GM12878 (cell line): ENCODE results near the gene REPS2. TPM values are rescaled to one million over a fixed set of nuclear protein-coding genes. Genes with fewer than 3 reads are reported as not detected.

Experiments
- ATAC-seq: fragments of 200-7000 bp; cut with Tn5 transposase; 3 replicates; pipeline ENCODE4 v1.9.1; 2020; ENCODE audit warnings: mild to moderate bottlenecking, moderate library complexity
- BruUV-seq: library from RNA; stranded (reverse); fragments of 400-500 nt; replicated peaks from 2 replicates; lab custom pipeline; 2021; lab: Mats Ljungman, UMichigan
- CTCF ChIA-PET: fragments of 300-600 bp; sonication (Branson Sonifier 250); formaldehyde crosslinking; extraction: SDS; loops from one replicate; lab custom pipeline; 2021; ENCODE audit warnings: inconsistent platforms; lab: Yijun Ruan, JAX
- POLR2A ChIA-PET: fragments of 350-600 bp; formaldehyde crosslinking; extraction: SDS; loops from one replicate; lab custom pipeline; 2021; ENCODE audit warnings: inconsistent platforms; lab: Charles Lee
- RAD21 ChIA-PET: fragments of 300-600 bp; sonication (Branson Sonifier 250); formaldehyde crosslinking; loops from one replicate; lab custom pipeline; 2023; ENCODE audit warnings: antibody characterized with exemption; ENCODE audit not compliant: unreplicated experiment; lab: Charles Lee
- SMC1A ChIA-PET: fragments of 300-600 bp; sonication (Branson Sonifier 250); formaldehyde crosslinking; loops from one replicate; lab custom pipeline; 2023; ENCODE audit not compliant: unreplicated experiment, uncharacterized antibody; lab: Charles Lee
- DNase-seq: peaks from one replicate; pipeline ENCODE4 v3.0.0-alpha.2; 2011; ENCODE audit warnings: low read depth, low spot score
- FAIRE-seq: peaks from 3 replicates; lab custom pipeline; 2011; peaks lifted over from hg19 to GRCh38; lab: Jason Lieb, UNC
- H2AFZ ChIP-seq: 2 replicates; pipeline ENCODE4 v1.6.0; 2011; ENCODE audit warnings: low read depth, low read length, control low read depth; ENCODE audit not compliant: control insufficient read depth
- H3K27ac ChIP-seq: 2 replicates; pipeline ENCODE4 v1.5.1; 2011; ENCODE audit warnings: control low read depth; ENCODE audit not compliant: control insufficient read depth, insufficient read depth
- H3K27me3 ChIP-seq, 2 experiments: replicated peaks in 1 of 2; 2 replicates each; pipeline versions ENCODE4 v1.6.0 to v1.6.1; 2011; ENCODE audit warnings: low read length in 1 of 2; ENCODE audit not compliant: control insufficient read depth in 2 of 2, insufficient read depth in 2 of 2
- H3K36me3 ChIP-seq, 2 experiments: 2 replicates each; pipeline ENCODE4 v1.5.1; 2011; ENCODE audit warnings: low read length in 1 of 2; ENCODE audit not compliant: control insufficient read depth in 2 of 2, insufficient read depth in 2 of 2
- H3K4me1 ChIP-seq: 2 replicates; pipeline ENCODE4 v1.6.1; 2011; ENCODE audit warnings: mild to moderate bottlenecking, low read length, moderate library complexity, mixed read lengths; ENCODE audit not compliant: control insufficient read depth, insufficient read depth
- H3K4me2 ChIP-seq: 2 replicates; pipeline ENCODE4 v1.6.0; 2011; ENCODE audit warnings: control low read depth; ENCODE audit not compliant: control insufficient read depth, insufficient read depth
- H3K4me3 ChIP-seq: fragments of 200-600 bp; sonication (generic); 2 replicates; pipeline ENCODE4 v1.5.1; 2016
- H3K79me2 ChIP-seq: 2 replicates; pipeline ENCODE4 v1.6.0; 2011; ENCODE audit warnings: low read length; ENCODE audit not compliant: control insufficient read depth, insufficient read depth
- H3K9ac ChIP-seq: 2 replicates; pipeline ENCODE4 v1.8.0; 2011; ENCODE audit warnings: low read length, control low read depth, mixed read lengths; ENCODE audit not compliant: control insufficient read depth, insufficient read depth
- H3K9me3 ChIP-seq: replicated peaks from 3 replicates; pipeline ENCODE4 v1.5.1; 2011; ENCODE audit warnings: mild to moderate bottlenecking, low read length; ENCODE audit not compliant: control insufficient read depth, insufficient read depth
- H4K20me1 ChIP-seq: 2 replicates; pipeline ENCODE4 v1.6.0; 2011; ENCODE audit not compliant: control insufficient read depth, insufficient read depth
- ATF2 ChIP-seq: IDR thresholded peaks from 2 replicates; pipeline ENCODE4 v1.6.1; 2012; ENCODE audit warnings: low read length, inconsistent platforms
- ATF7 ChIP-seq: fragments of 450-650 bp; IDR thresholded peaks from 2 replicates; pipeline ENCODE4 v1.6.1; 2016; ENCODE audit warnings: low read depth, mild to moderate bottlenecking
- BHLHE40 ChIP-seq, 2 experiments: fragments of 450-650 bp in 1 of 2; IDR thresholded peaks; 2 replicates each; pipeline ENCODE4 v1.6.1; 2011 to 2017; ENCODE audit warnings: low read depth in 2 of 2, borderline replicate concordance in 1 of 2, improper control_type of control experiment in 1 of 2, low read length in 1 of 2, mild to moderate bottlenecking in 1 of 2
- FOXM1 ChIP-seq: IDR thresholded peaks from 2 replicates; pipeline ENCODE4 v1.6.1; 2012; ENCODE audit warnings: low read depth, mild to moderate bottlenecking, inconsistent platforms, low read length, moderate library complexity
- KDM1A ChIP-seq: fragments of 200-600 bp; sonication (generic); IDR thresholded peaks from 2 replicates; pipeline ENCODE4 v1.6.1; 2016; ENCODE audit warnings: borderline replicate concordance
- MTA2 ChIP-seq: fragments of 450-650 bp; IDR thresholded peaks from 2 replicates; pipeline ENCODE4 v1.6.1; 2016; ENCODE audit warnings: low read depth, mild to moderate bottlenecking, moderate library complexity
- RFX5 ChIP-seq: IDR thresholded peaks from 2 replicates; pipeline ENCODE4 v1.6.1; 2011; ENCODE audit warnings: low read depth, low read length, improper control_type of control experiment
- STAT1 ChIP-seq: fragments of 450-650 bp; conservative IDR thresholded peaks from 2 replicates; pipeline ENCODE4 v1.6.1; 2014; ENCODE audit warnings: antibody characterized with exemption, mild to moderate bottlenecking
- ZNF217 ChIP-seq: fragments of 450-650 bp; IDR thresholded peaks from 2 replicates; pipeline ENCODE4 v1.6.1; 2017; ENCODE audit warnings: antibody characterized with exemption, mild to moderate bottlenecking
- ZNF687 ChIP-seq: fragments of 450-650 bp; IDR thresholded peaks from 2 replicates; pipeline ENCODE4 v1.6.1; 2017; ENCODE audit warnings: mild to moderate bottlenecking, moderate library complexity
- WGBS: methylation state at CpG from one replicate; pipeline ENCODE4 v1.1.6; 2016; ENCODE audit warnings: low lambda C conversion rate; ENCODE audit not compliant: insufficient replicate concordance, insufficient coverage; ENCODE audit errors: missing lambda C conversion rate; 5-methylcytosine and 5-hydroxymethylcytosine counted together
- in situ Hi-C: fragments of 300-500 bp; cut with MboI; formaldehyde crosslinking; loops from 9 replicates; pipeline ENCODE4 v1.14.3; 2018; ENCODE audit warnings: mixed read lengths
- intact Hi-C: fragments of 100-400 bp; cut with micrococcal nuclease; formaldehyde crosslinking; loops from one replicate; pipeline ENCODE4 v1.14.2; 2022; ENCODE audit not compliant: unreplicated experiment
- polyA plus RNA-seq, 11 experiments: library from polyadenylated mRNA; depleted of rRNA in 4 of 11; unstranded in 6 of 11; stranded (reverse) in 5 of 11; fragments of >200 nt; fragmentation: Nextera tagmentation in 4 of 11; fragmentation: Illumina TruSeq in 1 of 11; extraction: Ambion mirVana in 4 of 11; extraction: Trizol in 1 of 11; gene quantifications; 1 replicate in 1 of 11; 2 replicates in 10 of 11; pipeline versions ENCODE4 v1.2.1 to v1.2.3, GENCODE V29; 2011 to 2016; ENCODE audit warnings: inconsistent platforms in 2 of 11, missing spikeins in 2 of 11, low read depth in 1 of 11
- total RNA-seq, 4 experiments: library from RNA; depleted of rRNA in 3 of 4; stranded (reverse); fragments of >200 nt in 3 of 4; fragmentation: Illumina TruSeq in 1 of 4; extraction: Trizol in 1 of 4; gene quantifications; 2 replicates each; pipeline versions ENCODE4 v1.2.1 to v1.2.3, GENCODE V29; 2013 to 2021

Gene REPS2
- total and polyA plus RNA-seq, 10 of the 15 experiments (the other 5 are each of a cell fraction or from before 2014, with no cell fraction given): 2.1 to 6.8 (median 3.9) TPM

- no peaks in the 10 kb centered on the region for H3K27me3 ChIP-seq
- H3K36me3 ChIP-seq: no peaks in the 10 kb centered on the region
- SMC1A ChIA-PET: no interaction called here
- H2AFZ ChIP-seq: no peak overlapping the region
- no peaks in the 10 kb centered on the region for H4K20me1 ChIP-seq
- RAD21 ChIA-PET: no interaction called here
- no peak overlapping the region for H3K27ac ChIP-seq
- no peak overlapping the region for H3K4me3 ChIP-seq
- BruUV-seq: no TSS peak
- 53% methylated on average over 8 of the region's 8 CpGs for WGBS
- intact Hi-C loops: no loop called here
- in situ Hi-C loops: no loop called here
- POLR2A ChIA-PET: no interaction called here
- CTCF ChIA-PET: no interaction called here
- no peaks in the 10 kb centered on the region for H3K4me1 ChIP-seq
- H3K79me2 ChIP-seq: no peaks in the 10 kb centered on the region
- ATAC-seq (no peak), DNase-seq (no peak), FAIRE-seq (no peak)
- H3K4me2 ChIP-seq: no peak overlapping the region
- H3K9me3 ChIP-seq: no peaks in the 10 kb centered on the region
- TF ChIP-seq RFX5 (no peak), ZNF687 (no peak), MTA2 (no peak), ATF2 (no peak), KDM1A (no peak), ATF7 (no peak), ZNF217 (no peak), FOXM1 (no peak), STAT1 (no peak), BHLHE40 (IDR thresholded peaks at IDR 0.05; ENCODE audit: borderline replicate concordance in 1 of 2, low read depth in 2 of 2, low read length in 1 of 2) (no peak)
- no peak overlapping the region for H3K9ac ChIP-seq
These were observed 228.2 kb downstream of the REPS2 start for GRCh38 chrX:17174671-17175070.
